IMR-90 (cell line): ENCODE data around the gene ZSCAN29. TPM values are rescaled to one million over a fixed set of nuclear protein-coding genes. Genes with fewer than 3 reads are reported as not detected.

ENCODE experiments used
- ATAC-seq: fragments of 200-7000 bp; cut with Tn5 transposase; 2 replicates; pipeline ENCODE4 v1.9.1; 2020; ENCODE audit warnings: low read depth, mild to moderate bottlenecking, moderate library complexity
- BruUV-seq: library from RNA; stranded (reverse); fragments of 400-500 nt; replicated peaks from 2 replicates; lab custom pipeline; 2021; lab: Mats Ljungman, UMichigan
- CTCF ChIA-PET: fragments of 300-600 bp; formaldehyde crosslinking; extraction: SDS; loops from one replicate; lab custom pipeline; 2021; ENCODE audit warnings: antibody characterized with exemption; lab: Yijun Ruan, JAX
- POLR2A ChIA-PET: fragments of 300-600 bp; sonication (Branson Sonifier 250); formaldehyde crosslinking; loops from one replicate; lab custom pipeline; 2022; ENCODE audit warnings: antibody characterized with exemption; ENCODE audit not compliant: unreplicated experiment; lab: Charles Lee
- DNase-seq: peaks from one replicate; pipeline ENCODE4 v3.0.0; 2013
- H2AFZ ChIP-seq: replicated peaks from 2 replicates; pipeline ENCODE3; 2013; ENCODE audit warnings: low read length, mild to moderate bottlenecking; ENCODE audit not compliant: poor library complexity
- H2AK5ac ChIP-seq: 2 replicates; pipeline ENCODE4 v1.6.1; 2013; ENCODE audit warnings: low read depth, low read length, inconsistent platforms
- H2AK9ac ChIP-seq: replicated peaks from 2 replicates; pipeline ENCODE3; 2013; ENCODE audit warnings: mild to moderate bottlenecking, low read depth, low read length, moderate library complexity; ENCODE audit not compliant: poor library complexity
- H2BK120ac ChIP-seq: 2 replicates; pipeline ENCODE4 v1.6.1; 2013; ENCODE audit warnings: low read depth, low read length, inconsistent platforms
- H2BK15ac ChIP-seq: 3 replicates; pipeline ENCODE4 v1.6.1; 2013; ENCODE audit warnings: low read depth, low read length, inconsistent platforms
- H2BK20ac ChIP-seq: 2 replicates; pipeline ENCODE4 v1.6.1; 2013; ENCODE audit warnings: low read depth, mild to moderate bottlenecking, inconsistent platforms, low read length, moderate library complexity
- H2BK5ac ChIP-seq: 2 replicates; pipeline ENCODE4 v1.6.1; 2013; ENCODE audit warnings: mild to moderate bottlenecking, low read depth, low read length, inconsistent platforms; ENCODE audit not compliant: poor library complexity, severe bottlenecking
- H3K14ac ChIP-seq: replicated peaks from 2 replicates; pipeline ENCODE4 v1.6.1; 2013; ENCODE audit warnings: low read depth, low read length, inconsistent platforms
- H3K18ac ChIP-seq: 2 replicates; pipeline ENCODE4 v1.6.1; 2013; ENCODE audit warnings: low read depth, low read length, control low read depth
- H3K23ac ChIP-seq: 2 replicates; pipeline ENCODE4 v1.6.1; 2013; ENCODE audit warnings: low read depth, low read length, inconsistent platforms
- H3K27ac ChIP-seq: 2 replicates; pipeline ENCODE4 v1.5.1; 2013; ENCODE audit warnings: mild to moderate bottlenecking, control low read depth, low read length; ENCODE audit not compliant: insufficient read depth
- H3K27me3 ChIP-seq: 2 replicates; pipeline ENCODE4 v1.6.1; 2013; ENCODE audit warnings: low read length; ENCODE audit not compliant: control insufficient read depth, insufficient read depth
- H3K36me3 ChIP-seq: 2 replicates; pipeline ENCODE4 v1.6.1; 2013; ENCODE audit warnings: low read length, mixed read lengths; ENCODE audit not compliant: control insufficient read depth, insufficient read depth
- H3K4ac ChIP-seq: 2 replicates; pipeline ENCODE4 v1.6.1; 2013; ENCODE audit warnings: low read depth, low read length, inconsistent platforms
- H3K4me1 ChIP-seq: 2 replicates; pipeline ENCODE4 v1.6.1; 2013; ENCODE audit warnings: low read length, mixed read lengths; ENCODE audit not compliant: control insufficient read depth, insufficient read depth
- H3K4me2 ChIP-seq: 2 replicates; pipeline ENCODE4 v1.6.1; 2013; ENCODE audit warnings: low read depth, mild to moderate bottlenecking, control low read depth, low read length, moderate library complexity
- H3K4me3 ChIP-seq: 2 replicates; pipeline ENCODE4 v1.5.1; 2013; ENCODE audit warnings: low read depth, mild to moderate bottlenecking, control low read depth, low read length, moderate library complexity; ENCODE audit not compliant: insufficient read depth
- H3K56ac ChIP-seq: 2 replicates; pipeline ENCODE4 v1.6.1; 2013; ENCODE audit warnings: low read length, inconsistent platforms; ENCODE audit not compliant: insufficient read depth; ENCODE audit errors: extremely low read depth
- H3K79me1 ChIP-seq, 2 experiments: 2 replicates each; pipeline ENCODE4 v1.6.1; 2013; ENCODE audit warnings: low read length in 2 of 2, inconsistent platforms in 1 of 2, low read depth in 1 of 2
- H3K9ac ChIP-seq: 2 replicates; pipeline ENCODE4 v1.6.1; 2013; ENCODE audit warnings: low read depth, low read length, control low read depth
- H3K9me1 ChIP-seq: 2 replicates; pipeline ENCODE4 v1.6.1; 2013; ENCODE audit warnings: low read length, inconsistent platforms; ENCODE audit not compliant: insufficient read depth
- H3K9me3 ChIP-seq: 2 replicates; pipeline ENCODE4 v1.6.1; 2013; ENCODE audit warnings: low read length; ENCODE audit not compliant: control insufficient read depth, insufficient read depth
- H4K20me1 ChIP-seq: 2 replicates; pipeline ENCODE4 v1.6.1; 2013; ENCODE audit warnings: low read length, inconsistent platforms; ENCODE audit not compliant: insufficient read depth
- H4K5ac ChIP-seq: 2 replicates; pipeline ENCODE4 v1.6.1; 2013; ENCODE audit warnings: mild to moderate bottlenecking, low read depth, low read length, control low read depth
- H4K8ac ChIP-seq, 2 experiments: 2 replicates each; pipeline ENCODE4 v1.6.1; 2013; ENCODE audit warnings: low read depth in 2 of 2, low read length in 2 of 2, control low read depth in 1 of 2, inconsistent platforms in 1 of 2
- H4K91ac ChIP-seq: 2 replicates; pipeline ENCODE4 v1.6.1; 2013; ENCODE audit warnings: low read depth, low read length, inconsistent platforms; ENCODE audit not compliant: insufficient read depth
- MAFK ChIP-seq: IDR thresholded peaks from 2 replicates; pipeline ENCODE4 v1.6.1; 2012; ENCODE audit warnings: low read depth, low read length, improper control_type of control experiment
- MAZ ChIP-seq: IDR thresholded peaks from 2 replicates; pipeline ENCODE4 v1.6.1; 2012; ENCODE audit warnings: low read depth, mild to moderate bottlenecking, low read length, improper control_type of control experiment, moderate library complexity, borderline replicate concordance
- WGBS, 2 experiments: methylation state at CpG; one replicate each; pipeline versions ENCODE4 v1.1.5 to v1.1.7; 2013; ENCODE audit warnings: missing lambda C conversion rate in 2 of 2; ENCODE audit not compliant: insufficient read length in 1 of 2; ENCODE audit errors: extremely low coverage in 2 of 2; 5-methylcytosine and 5-hydroxymethylcytosine counted together
- dilution Hi-C: fragments of 300-500 bp; cut with HindIII; formaldehyde crosslinking; loops from one replicate; pipeline ENCODE4 v1.14.3; 2018; ENCODE audit warnings: low sequenced_read_pairs; ENCODE audit not compliant: unreplicated experiment
- in situ Hi-C: fragments of 300-500 bp; cut with MboI; formaldehyde crosslinking; loops from 3 replicates; pipeline ENCODE4 v1.14.3; 2019; ENCODE audit warnings: low sequenced_read_pairs, inconsistent platforms, mixed read lengths
- intact Hi-C: fragments of 100-400 bp; cut with micrococcal nuclease; formaldehyde crosslinking; loops from 2 replicates; pipeline ENCODE4 v1.10.0; 2022
- polyA plus RNA-seq, 3 experiments: library from polyadenylated mRNA; depleted of rRNA; stranded (reverse); fragments of >200 nt; gene quantifications; 2 replicates each; pipeline ENCODE4 v1.2.3, GENCODE V29; 2012; ENCODE audit warnings: low replicate concordance in 1 of 3
- total RNA-seq: library from RNA; depleted of rRNA; stranded (reverse); fragments of >200 nt; gene quantifications from 2 replicates; pipeline ENCODE4 v1.2.3, GENCODE V29; 2012

ZSCAN29 gene
- total and polyA plus RNA-seq, 2 of the 4 experiments (the other 2 are of a cell fraction) = 6.8 to 8.6 TPM

DNA sequence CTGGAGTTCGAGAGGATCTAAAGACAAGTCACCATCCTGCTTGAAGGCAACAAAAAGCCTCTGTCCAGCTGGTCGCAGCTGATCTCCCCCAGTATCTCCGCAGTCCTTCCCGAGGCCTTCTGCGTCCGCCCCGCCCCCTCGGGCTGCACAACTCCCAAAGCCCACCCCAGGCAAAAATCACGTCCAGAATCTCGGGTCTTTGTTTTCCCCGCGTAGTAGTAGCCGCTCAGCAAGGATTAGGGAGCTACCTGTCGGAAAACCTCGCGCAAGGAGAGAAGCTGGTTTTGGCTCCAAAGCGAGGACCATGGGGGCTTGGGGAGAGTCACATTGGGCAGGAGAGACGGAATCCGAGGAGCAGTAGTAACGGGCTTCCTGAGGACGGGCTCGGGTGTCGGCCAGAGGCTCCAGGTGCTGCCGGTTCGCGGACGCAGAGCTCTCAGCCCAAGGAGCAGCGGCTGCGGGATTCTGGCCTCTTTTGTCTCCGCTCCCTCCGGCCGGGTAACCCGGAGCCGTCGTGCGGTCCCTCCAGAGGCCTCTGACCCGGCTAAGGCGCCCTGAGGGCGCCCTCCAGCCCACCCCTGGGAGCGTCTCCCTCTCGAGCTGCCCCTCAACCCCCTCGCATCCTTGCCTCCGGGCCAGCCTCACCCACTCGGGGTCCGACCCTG, 401 bp downstream of the ZSCAN29 start (continued):
- TF ChIP-seq MAZ = no peak

DNA sequence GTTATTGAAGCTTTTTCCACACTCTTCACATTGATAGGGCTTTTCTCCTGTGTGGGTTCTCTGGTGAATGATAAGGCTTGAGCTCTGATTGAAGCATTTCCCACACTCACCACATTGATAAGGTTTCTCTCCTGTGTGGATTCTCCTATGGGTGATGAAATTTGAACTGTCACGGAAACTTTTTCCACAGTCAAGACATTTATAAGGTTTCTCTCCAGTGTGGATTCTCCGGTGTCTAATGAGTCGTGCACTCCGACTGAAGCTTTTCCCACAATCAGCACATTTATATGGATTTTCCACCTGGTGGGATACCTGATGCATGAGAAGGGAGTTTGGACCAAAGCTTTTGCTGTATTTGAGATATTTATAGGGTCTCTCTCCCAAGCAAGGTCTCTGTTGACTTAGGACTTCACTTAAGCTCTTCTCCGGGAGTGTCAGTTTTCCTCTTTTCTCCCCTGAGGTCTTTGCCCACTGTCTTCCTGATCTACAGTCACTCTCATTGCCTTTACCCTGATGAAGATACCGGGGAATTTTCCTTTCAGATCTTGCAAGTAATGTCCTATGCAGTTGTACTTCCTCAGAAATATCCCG, 9.4 kb downstream of the ZSCAN29 start:
- in situ Hi-C loops = no loop called here
- POLR2A ChIA-PET = no interaction called here
- peaks cover 55% of the 10 kb centered on the region for H3K36me3 ChIP-seq

More for the DNA sequence above, 9.4 kb downstream of the ZSCAN29 start:
- Histone ChIP-seq H3K27me3 (no peaks in the 10 kb centered on the region), H3K9ac (no peak overlapping the region), H4K20me1 (no peaks in the 10 kb centered on the region), H4K8ac (no peak overlapping the region), H3K27ac (no peak overlapping the region), H2AK9ac (no peak overlapping the region), H2BK5ac (no peak overlapping the region), H3K4ac (no peak overlapping the region), H2BK120ac (no peak overlapping the region), H3K9me1 (no peaks in the 10 kb centered on the region), H2BK20ac (no peak overlapping the region), H2AFZ (no peak overlapping the region), H3K4me2 (no peak overlapping the region), H3K4me3 (no peak overlapping the region), H3K4me1 (no peaks in the 10 kb centered on the region), H2AK5ac (no peak overlapping the region), H3K9me3 (peaks cover 58% of the 10 kb centered on the region), H3K18ac (no peak overlapping the region), H3K14ac (no peak overlapping the region), H3K23ac (no peak overlapping the region), H3K79me1 (peaks cover 9 to 10% of the 10 kb centered on the region in 2 experiments; a peak in 3 of 4 replicates), H3K56ac (no peak overlapping the region), H4K5ac (no peak overlapping the region), H4K91ac (no peak overlapping the region), H2BK15ac (no peak overlapping the region)
- no peak for TF ChIP-seq MAFK
- WGBS, 2 experiments = no CpG with 5 or more reads among the region's 7 CpGs
- DNase-seq = no peak
- no peak for ATAC-seq
- intact Hi-C loops = no loop called here
- dilution Hi-C loops = no loop called here
- BruUV-seq = no TSS peak
- CTCF ChIA-PET = interaction anchor here (0.6 kb wide), 1 partner anchor 577 kb away, joined by 3 read pairs; no protein-coding TSS in a partner anchor
